Measurements from ENCODE around the gene FOXM1. TPM values are rescaled to one million over a fixed set of nuclear protein-coding genes. Genes with fewer than 3 reads are reported as not detected.

The FOXM1 gene
- total and polyA plus RNA-seq, 3 donors from 2014 or later = 18.1 to 59.7 (median 32.3) TPM

DNA sequence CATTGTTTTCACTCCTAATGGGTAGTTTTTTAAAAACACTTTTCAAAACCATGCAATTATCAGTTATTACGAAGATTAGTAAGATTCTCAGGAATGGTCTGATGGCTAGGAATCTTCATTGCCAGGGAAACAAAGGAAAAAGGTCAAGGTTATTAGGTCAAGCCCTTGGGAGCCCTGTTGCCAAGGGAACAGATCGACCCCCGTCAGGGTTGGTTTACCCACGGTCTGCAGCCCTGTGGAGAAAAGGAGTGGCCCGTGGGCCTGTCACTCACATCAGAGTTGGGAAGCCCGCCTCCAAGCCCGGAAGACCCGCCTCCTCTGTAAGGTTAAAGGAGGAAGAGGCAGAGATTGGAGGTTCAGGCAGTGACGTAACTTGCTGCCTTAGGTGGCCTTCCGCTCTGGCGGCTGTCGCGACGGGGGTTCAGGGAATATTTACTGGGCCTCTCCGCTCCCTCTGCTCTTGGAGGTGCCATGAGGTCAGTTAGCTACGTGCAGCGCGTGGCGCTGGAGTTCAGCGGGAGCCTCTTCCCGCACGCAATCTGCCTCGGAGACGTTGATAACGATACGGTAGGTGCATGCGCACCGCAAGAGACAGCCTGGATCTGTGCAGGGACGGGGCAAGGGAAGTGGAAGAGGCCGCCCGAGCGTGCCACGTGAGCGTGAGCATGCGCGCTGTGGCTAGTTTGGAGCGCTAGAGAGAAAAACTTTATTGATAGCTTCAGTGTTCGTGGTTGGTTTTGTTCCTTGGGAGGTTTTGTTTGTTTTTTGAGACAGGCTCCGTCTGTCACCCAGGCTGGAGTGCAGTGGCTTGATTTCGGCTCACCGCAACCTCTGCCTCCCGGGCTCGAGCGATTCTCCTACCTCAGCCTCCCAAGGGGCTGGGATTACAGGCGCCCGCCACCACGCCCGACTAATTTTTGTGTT, 64.4 kb downstream of the FOXM1 start, which contains the start of gene ITFG2:
ITFG2 (plus strand) TSS at position 379 of the 924 bp plus-strand sequence; CDS start at position 472, 93 bp downstream.
- no peaks in the 10 kb centered on the region for H3K36me3 ChIP-seq (ENCODE audit: low read depth, missing control alignments)
- H3K27ac ChIP-seq = peak within 1 kb of the TSS; percentile 83 to 88
- H3K9me3 ChIP-seq = no peaks in the 10 kb centered on the region
- intact Hi-C loops (cut with DNase I; ENCODE audit: low total_unique reads) = no loop called here
- WGBS, 2 donors = 0 to 1% methylated on average over 47 to 48 of the region's 48 CpGs
- peak; percentile 100 for DNase-seq
- H3K4me3 ChIP-seq = peak within 1 kb of the TSS; percentile 52 to 82
- H3K27me3 ChIP-seq = no peaks in the 10 kb centered on the region
- peaks cover 14% of the 10 kb centered on the region for H3K4me1 ChIP-seq
- no peak for TF ChIP-seq POLR2A (IDR thresholded peaks at IDR 0.05)
- TF ChIP-seq, protein P1, sequence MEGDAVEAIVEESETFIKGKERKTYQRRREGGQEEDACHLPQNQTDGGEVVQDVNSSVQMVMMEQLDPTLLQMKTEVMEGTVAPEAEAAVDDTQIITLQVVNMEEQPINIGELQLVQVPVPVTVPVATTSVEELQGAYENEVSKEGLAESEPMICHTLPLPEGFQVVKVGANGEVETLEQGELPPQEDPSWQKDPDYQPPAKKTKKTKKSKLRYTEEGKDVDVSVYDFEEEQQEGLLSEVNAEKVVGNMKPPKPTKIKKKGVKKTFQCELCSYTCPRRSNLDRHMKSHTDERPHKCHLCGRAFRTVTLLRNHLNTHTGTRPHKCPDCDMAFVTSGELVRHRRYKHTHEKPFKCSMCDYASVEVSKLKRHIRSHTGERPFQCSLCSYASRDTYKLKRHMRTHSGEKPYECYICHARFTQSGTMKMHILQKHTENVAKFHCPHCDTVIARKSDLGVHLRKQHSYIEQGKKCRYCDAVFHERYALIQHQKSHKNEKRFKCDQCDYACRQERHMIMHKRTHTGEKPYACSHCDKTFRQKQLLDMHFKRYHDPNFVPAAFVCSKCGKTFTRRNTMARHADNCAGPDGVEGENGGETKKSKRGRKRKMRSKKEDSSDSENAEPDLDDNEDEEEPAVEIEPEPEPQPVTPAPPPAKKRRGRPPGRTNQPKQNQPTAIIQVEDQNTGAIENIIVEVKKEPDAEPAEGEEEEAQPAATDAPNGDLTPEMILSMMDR (IDR thresholded peaks at IDR 0.05) = no peak

DNA sequence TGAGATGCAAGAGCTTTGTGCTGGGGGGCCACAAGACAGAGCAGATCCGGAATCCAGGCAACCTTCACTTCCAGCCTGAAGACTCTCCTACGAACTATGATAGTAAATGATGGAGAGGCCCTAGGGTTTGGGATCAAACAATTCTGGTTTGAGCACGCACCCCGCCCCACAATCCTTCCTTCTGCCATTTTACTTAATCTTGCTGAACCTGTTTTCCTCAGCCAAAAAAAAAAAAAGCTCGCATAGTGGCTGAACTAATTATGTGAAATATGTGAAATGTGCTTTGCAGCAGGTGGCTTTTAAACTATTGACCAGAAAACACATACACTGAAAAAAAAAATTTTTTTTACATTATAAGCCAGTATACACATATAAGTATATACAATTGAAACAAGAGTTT, 65.2 kb downstream of the FOXM1 start:
- Histone ChIP-seq H3K4me3 (peak overlapping the region in 1 of 2 donors; percentile 82), H3K36me3 (ENCODE audit: low read depth, missing control alignments) (no peaks in the 10 kb centered on the region), H3K9me3 (no peaks in the 10 kb centered on the region), H3K27me3 (no peaks in the 10 kb centered on the region), H3K27ac (peak overlapping the region in 1 of 2 donors; percentile 83), H3K4me1 (peaks cover 14% of the 10 kb centered on the region)
- no peak for DNase-seq
- TF ChIP-seq, protein P1 (IDR thresholded peaks at IDR 0.05) = no peak
- TF ChIP-seq POLR2A (IDR thresholded peaks at IDR 0.05) = no peak
- WGBS, 2 donors = 61% methylated on average over 5 of the region's 5 CpGs
- intact Hi-C loops (cut with DNase I; ENCODE audit: low total_unique reads) = no loop called here

Other genes with a start within 250 kb of the FOXM1 start
- 10 to 100 TPM; 64.2 to 74.9 TPM for gene FKBP4, start 82.2 kb downstream of the FOXM1 start, total RNA-seq
- gene FKBP4, start 82.2 kb downstream of the FOXM1 start, polyA plus RNA-seq (ENCODE audit: insufficient read depth, low read depth, low replicate concordance) = 154 TPM
- 10 to 100 TPM; 54.1 to 69.4 TPM for gene ITFG2, start 64.5 kb downstream of the FOXM1 start, total RNA-seq
- 32.6 TPM for gene ITFG2, start 64.5 kb downstream of the FOXM1 start, polyA plus RNA-seq (ENCODE audit: insufficient read depth, low read depth, low replicate concordance)
- gene NRIP2, start 42.1 kb downstream of the FOXM1 start, total RNA-seq = 10 to 100 TPM in 1 of 2 donors, 1 to 10 TPM in 1; 2.6 to 10.6 TPM
- gene NRIP2, start 42.1 kb downstream of the FOXM1 start, polyA plus RNA-seq (ENCODE audit: insufficient read depth, low read depth, low replicate concordance) = 2.8 TPM
- gene TEX52, start 20.1 kb downstream of the FOXM1 start, total RNA-seq = 1 to 10 TPM in 1 of 2 donors, under 1 TPM in 1; 0.81 to 4.7 TPM
- 11.4 TPM for gene TEX52, start 20.1 kb downstream of the FOXM1 start, polyA plus RNA-seq (ENCODE audit: insufficient read depth, low read depth, low replicate concordance)
- 10 to 100 TPM; 21.6 to 22.8 TPM for gene RHNO1, start within 50 bp of the FOXM1 start, total RNA-seq
- 26.1 TPM for gene RHNO1, start within 50 bp of the FOXM1 start, polyA plus RNA-seq (ENCODE audit: insufficient read depth, low read depth, low replicate concordance)
- 10 to 100 TPM; 20.5 to 26.5 TPM for gene TULP3, start 13.7 kb upstream of the FOXM1 start, total RNA-seq
- 29.2 TPM for gene TULP3, start 13.7 kb upstream of the FOXM1 start, polyA plus RNA-seq (ENCODE audit: insufficient read depth, low read depth, low replicate concordance)
- gene TEAD4, start 82.2 kb upstream of the FOXM1 start, total RNA-seq = 10 to 100 TPM; 10.9 to 16.1 TPM
- 9.7 TPM for gene TEAD4, start 82.2 kb upstream of the FOXM1 start, polyA plus RNA-seq (ENCODE audit: insufficient read depth, low read depth, low replicate concordance)
- 10 to 100 TPM; 19.8 to 23.5 TPM for gene TSPAN9, start 200.2 kb upstream of the FOXM1 start, total RNA-seq
- gene TSPAN9, start 200.2 kb upstream of the FOXM1 start, polyA plus RNA-seq (ENCODE audit: insufficient read depth, low read depth, low replicate concordance) = 14.2 TPM

All from testis (tissue), 3 donors.